Ecto neural progenitor cell (in vitro differentiated cells): ENCODE measurements around the gene MFSD2B.

Experiments used
- DNase-seq: peaks from one replicate; pipeline ENCODE4 v3.0.0-alpha.2; 2018; ENCODE audit warnings: low spot score

The MFSD2B gene

GRCh38 chr2:24050041-24050979, 40.4 kb downstream of the MFSD2B start:
- DNase-seq: peak; percentile 69

- DNase-seq: no peak
Measured at GRCh38 chr2:24051833-24052232, 41.9 kb downstream of the MFSD2B start.

DNA sequence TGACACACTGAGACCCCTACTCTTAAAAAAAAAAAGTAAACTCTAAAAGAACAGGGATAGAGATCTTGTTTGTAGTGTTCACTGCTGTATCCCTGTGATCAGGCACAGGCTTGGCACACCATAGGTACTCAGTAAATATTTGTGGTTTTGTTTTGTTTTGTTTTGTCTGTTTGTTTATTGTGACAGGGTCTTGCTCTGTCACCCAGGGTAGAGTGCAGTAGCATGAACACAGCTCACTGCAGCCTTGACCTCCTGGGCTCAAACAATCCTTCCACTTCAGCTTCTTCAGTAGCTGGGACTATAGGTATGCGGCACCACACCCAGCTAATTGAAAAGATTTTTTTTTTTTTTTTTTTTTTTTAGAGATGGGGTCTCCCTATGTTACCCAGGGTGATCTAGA, 43.1 kb downstream of the MFSD2B start:
- no peak for DNase-seq

DNA sequence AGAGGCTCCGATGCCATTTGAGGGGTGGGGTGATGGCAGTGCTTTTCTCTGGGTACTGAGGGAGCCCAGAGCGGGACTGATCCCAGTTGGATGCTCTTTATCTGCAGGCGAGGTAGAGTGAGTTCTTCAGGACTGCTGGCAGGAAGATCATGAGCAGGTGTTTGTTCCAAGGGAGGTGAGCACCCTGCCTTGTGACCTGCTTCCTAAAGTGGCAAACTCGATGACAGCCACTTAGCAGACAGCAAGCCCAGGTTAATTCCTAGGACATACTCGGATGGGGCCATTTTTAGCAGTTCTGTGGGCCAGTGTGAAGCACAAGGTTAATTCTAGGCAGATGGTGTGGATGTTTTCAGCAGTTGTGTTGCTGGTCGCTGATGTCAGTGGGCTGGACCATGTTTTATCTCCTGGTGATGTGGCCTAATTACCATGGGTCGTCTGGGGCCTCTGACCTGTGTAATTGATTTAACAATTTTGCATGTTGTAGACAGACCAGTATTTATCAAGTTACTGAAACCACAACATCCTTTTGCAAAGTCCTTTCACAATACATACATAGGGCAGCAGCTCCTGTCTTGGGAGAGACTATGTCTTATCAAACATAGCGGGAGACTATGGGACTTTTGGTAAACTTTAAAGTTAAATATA, 44.6 kb downstream of the MFSD2B start:
- no peak for DNase-seq

DNA sequence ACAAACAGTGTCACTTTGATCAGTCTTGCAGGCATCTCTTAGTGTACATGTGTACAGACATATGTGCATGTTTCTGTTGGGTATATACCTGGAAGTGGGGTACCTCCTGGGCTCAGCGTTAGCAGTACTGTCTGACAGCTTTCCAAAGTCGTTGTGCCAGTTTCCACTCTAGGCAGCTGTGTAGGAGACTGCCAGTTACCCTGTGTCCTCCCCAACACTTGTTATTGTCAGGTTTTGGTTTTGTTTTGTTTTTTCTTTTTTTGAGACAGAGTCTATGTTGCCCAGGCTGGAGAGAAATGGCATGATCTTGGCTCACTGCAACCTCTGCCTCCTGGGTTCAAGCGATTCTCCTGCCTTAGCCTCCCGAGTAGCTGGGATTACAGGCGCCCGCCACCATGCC, 45.9 kb downstream of the MFSD2B start:
- DNase-seq: no peak

GRCh38 chr2:24058564-24059271, 48.8 kb downstream of the MFSD2B start:
- no peak for DNase-seq

DNA sequence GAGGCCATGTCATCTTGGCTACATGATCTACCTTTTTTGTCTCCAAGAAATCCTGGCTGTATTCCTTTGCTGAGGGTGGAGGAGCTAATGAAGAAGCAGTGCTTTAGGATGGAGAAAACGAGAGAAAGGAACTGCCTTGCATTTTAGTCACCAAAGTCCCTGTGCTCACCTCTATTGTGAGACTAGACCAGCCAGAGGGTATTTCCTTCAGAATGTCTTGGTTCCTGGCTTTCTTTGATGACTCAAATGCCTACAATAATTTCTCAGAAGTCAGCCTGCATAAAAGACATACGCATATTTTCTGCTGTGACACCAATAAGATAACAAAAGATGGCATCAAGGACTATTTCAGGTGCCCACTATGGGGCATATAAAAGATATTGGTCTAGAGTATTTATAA, 55.5 kb downstream of the MFSD2B start:
- DNase-seq: no peak

DNA sequence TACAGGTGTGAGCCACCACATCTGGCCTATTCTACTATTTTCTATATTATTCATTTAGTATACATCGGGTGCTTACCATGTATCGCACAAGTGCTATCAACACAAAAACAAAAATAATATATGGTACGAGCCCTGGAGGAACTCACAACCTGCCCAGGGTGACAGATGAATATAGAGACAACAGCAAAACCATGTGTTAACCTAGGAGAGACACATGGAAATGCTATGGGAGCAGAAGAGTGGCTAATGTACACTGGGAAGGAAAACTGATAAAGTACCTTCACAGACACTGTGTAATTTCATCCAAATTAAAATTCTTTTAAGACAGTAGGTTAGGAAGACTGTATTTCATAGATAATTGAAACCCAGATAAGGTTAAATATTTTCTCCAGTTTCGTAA, 62.4 kb downstream of the MFSD2B start:
- DNase-seq: no peak

DNA sequence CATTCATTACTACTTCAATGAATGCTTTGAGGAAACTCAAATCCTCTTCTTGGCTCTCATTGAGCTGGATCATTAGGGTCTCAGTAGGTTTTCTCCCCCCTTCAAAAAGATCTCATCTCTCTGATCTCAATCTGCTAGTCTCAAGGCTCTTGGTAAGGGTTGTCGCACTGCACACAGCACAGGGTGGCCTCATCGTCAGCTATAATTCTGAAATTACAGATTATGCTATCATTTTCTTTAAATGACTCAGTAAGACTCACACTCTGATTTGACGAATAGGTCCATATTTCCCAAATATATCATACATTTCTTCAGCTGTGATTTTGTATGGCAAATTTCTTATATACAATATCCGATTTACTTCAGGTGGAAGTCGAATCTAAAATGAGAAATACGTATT, 63.9 kb downstream of the MFSD2B start:
- DNase-seq: no peak

DNA sequence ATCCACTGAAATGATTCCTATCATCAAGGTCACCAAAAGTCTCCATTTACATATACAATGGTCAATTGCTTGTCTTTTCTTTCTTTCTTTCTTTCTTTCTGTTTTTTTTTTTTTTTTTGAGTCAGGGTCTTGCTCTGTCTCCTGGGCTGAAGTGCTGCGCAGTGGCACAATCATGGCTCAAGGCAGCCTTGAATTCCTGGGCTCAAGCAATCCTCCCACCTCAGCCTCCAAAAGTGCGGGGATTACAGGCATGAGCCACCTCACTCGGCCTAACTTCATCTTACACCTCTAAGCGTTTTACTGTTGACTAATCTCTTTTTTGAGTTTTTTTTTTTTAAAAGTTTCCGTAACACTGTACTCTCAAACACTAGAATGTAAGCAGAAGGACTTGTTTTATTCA, 65.4 kb downstream of the MFSD2B start:
- DNase-seq: no peak
